Measurements from ENCODE around the gene MICAL1. TPM values are rescaled to one million over a fixed set of nuclear protein-coding genes. Genes with fewer than 3 reads are reported as not detected.

The MICAL1 gene
- total and polyA plus RNA-seq, 2 of the 8 experiments (the other 6 are each of a cell fraction or from before 2014, with no cell fraction given) = 42.5 to 55.4 TPM

DNA sequence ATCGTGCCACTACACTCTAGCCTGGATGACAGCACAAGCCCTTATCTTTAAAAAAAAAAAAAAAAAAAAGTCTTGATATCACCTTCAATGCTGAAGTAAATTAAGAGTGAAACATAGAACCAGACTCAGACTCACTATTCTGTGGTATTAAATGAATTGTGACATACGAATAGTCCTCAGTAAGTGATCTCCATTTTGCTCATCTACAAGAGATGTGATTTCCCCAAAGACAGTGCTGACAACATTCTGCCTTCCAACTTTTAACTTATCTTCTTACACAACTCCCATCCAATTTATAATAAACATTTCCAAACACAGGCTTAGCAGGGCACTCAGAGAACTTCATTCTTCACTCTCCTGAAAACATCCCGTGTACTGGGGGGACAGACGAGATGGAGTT, 19.4 kb upstream of the MICAL1 start:
- Histone ChIP-seq H2BK5ac (ENCODE audit: low read depth, low read length) (no peak overlapping the region), H3K9ac (replicated peaks in 1 of 4; ENCODE audit: extremely low read depth in 1 of 4, low read depth in 3 of 4, low read length in 3 of 4) (no peak overlapping the region), H3K4ac (replicated peaks; ENCODE audit: insufficient read length, low read depth, low read length) (no peak overlapping the region), H3K27ac (ENCODE audit: low read depth, low read length) (no peak overlapping the region), H2BK20ac (ENCODE audit: low read length) (no peak overlapping the region), H3K4me1 (replicated peaks in 1 of 4; ENCODE audit: control insufficient read depth in 3 of 4, insufficient read depth in 4 of 4, low read length in 3 of 4) (peaks cover 0 to 4% (median under 1%) of the 10 kb centered on the region in 4 experiments; a peak in 2 of 7 replicates), H3K9me3 (ENCODE audit: insufficient read depth in 2 of 2, low read depth in 1 of 2, low read length in 1 of 2) (no peaks in the 10 kb centered on the region), H3K27me3 (replicated peaks in 1 of 4; ENCODE audit: control insufficient read depth in 3 of 4, extremely low read depth in 1 of 4, insufficient read depth in 3 of 4, low read length in 3 of 4) (no peaks in the 10 kb centered on the region), H3K36me3 (ENCODE audit: control insufficient read depth in 2 of 4, insufficient read depth in 4 of 4, low read length in 3 of 4) (peaks cover 16 to 82% (median 57%) of the 10 kb centered on the region in 4 experiments), H3K4me3 (ENCODE audit: extremely low read depth in 1 of 4, insufficient read depth in 2 of 4, low read depth in 3 of 4, low read length in 4 of 4) (no peak overlapping the region), H3K79me1 (ENCODE audit: low read depth, low read length) (peaks cover 20% of the 10 kb centered on the region), H3K56ac (replicated peaks; ENCODE audit: insufficient read length, low read depth, low read length) (no peak overlapping the region), H3K23me2 (ENCODE audit: low read depth, low read length) (0 out of 2 replicates have a peak, but pooled peaks cover 3% of the 10 kb centered on the region), H2BK12ac (ENCODE audit: low read depth, low read length) (no peak overlapping the region), H2AFZ (ENCODE audit: low read length) (no peak overlapping the region), H3K79me2 (ENCODE audit: control insufficient read depth in 1 of 2, insufficient read depth in 2 of 2, low read length in 2 of 2) (peaks cover 1 to 56% of the 10 kb centered on the region in 2 experiments; a peak in 3 of 4 replicates), H2BK120ac (replicated peaks; ENCODE audit: low read depth, low read length) (no peak overlapping the region), H2BK15ac (ENCODE audit: low read length) (no peak overlapping the region), H3K4me2 (ENCODE audit: insufficient read depth in 1 of 2, low read depth in 2 of 2, low read length in 2 of 2) (no peak overlapping the region), H3K23ac (ENCODE audit: insufficient read length) (no peak overlapping the region), H4K5ac (ENCODE audit: insufficient read length, low read depth, low read length) (no peak overlapping the region), H3K14ac (ENCODE audit: insufficient read length) (no peak overlapping the region), H3K18ac (ENCODE audit: extremely low read depth, low read length) (no peak overlapping the region), H4K91ac (replicated peaks; ENCODE audit: insufficient read length, low read length) (no peak overlapping the region), H4K8ac (ENCODE audit: extremely low read depth, insufficient read depth, low read length) (no peak overlapping the region), H4K20me1 (replicated peaks in 1 of 2; ENCODE audit: control insufficient read depth in 1 of 2, insufficient read depth in 2 of 2, low read length in 2 of 2) (peaks cover 4 to 31% of the 10 kb centered on the region in 2 experiments), H2AK5ac (ENCODE audit: low read depth, low read length) (no peak overlapping the region)
- FAIRE-seq (no peak), DNase-seq (ENCODE audit: low read depth in 1 of 2, low spot score in 2 of 2) (no peak)
- POLR2A ChIA-PET (ENCODE audit: partially characterized antibody) = no interaction called here
- 92% methylated on average over 4 of the region's 4 CpGs; no CpG with 5 or more reads in 1 of the 2 experiments for WGBS, 2 experiments (ENCODE audit: extremely low coverage in 1 of 2, insufficient coverage in 1 of 2, insufficient read length in 1 of 2, insufficient replicate concordance in 2 of 2, low coverage in 1 of 2, low lambda C conversion rate in 2 of 2, missing lambda C conversion rate in 1 of 2)
- CTCF ChIA-PET (ENCODE audit: partially characterized antibody) = no interaction called here
- TF ChIP-seq GABPA (IDR thresholded peaks at IDR 0.05; ENCODE audit: borderline replicate concordance, insufficient read depth, low read length) (no peak), POLR2AphosphoS5 (IDR thresholded peaks at IDR 0.05; ENCODE audit: low read depth, low read length) (no peak), SIN3A (conservative IDR thresholded peaks at IDR 0.05 in 1 of 2, IDR thresholded peaks at IDR 0.05 in 1 of 2; ENCODE audit: low read depth in 1 of 2, low read length in 2 of 2) (no peak), KDM1A (IDR thresholded peaks at IDR 0.05; ENCODE audit: borderline replicate concordance, low read length) (no peak), HDAC6 (IDR thresholded peaks at IDR 0.05; ENCODE audit: low read depth, low read length) (no peak), EP300 (IDR thresholded peaks at IDR 0.05; ENCODE audit: borderline replicate concordance in 1 of 2, low read depth in 2 of 2, low read length in 2 of 2) (no peak), SAP30 (IDR thresholded peaks at IDR 0.05; ENCODE audit: insufficient read depth, insufficient replicate concordance, low read length) (no peak), GTF2F1 (IDR thresholded peaks at IDR 0.05; ENCODE audit: borderline replicate concordance, low read depth, low read length) (no peak), CREB1 (IDR thresholded peaks at IDR 0.05) (no peak), NRF1 (IDR thresholded peaks at IDR 0.05; ENCODE audit: low read depth, low read length) (no peak), SIX5 (IDR thresholded peaks at IDR 0.05; ENCODE audit: low read depth, low read length) (no peak), HDAC2 (IDR thresholded peaks at IDR 0.05; ENCODE audit: borderline replicate concordance in 1 of 2, low read depth in 2 of 2, low read length in 2 of 2) (no peak)
- TF ChIP-seq, protein P1, sequence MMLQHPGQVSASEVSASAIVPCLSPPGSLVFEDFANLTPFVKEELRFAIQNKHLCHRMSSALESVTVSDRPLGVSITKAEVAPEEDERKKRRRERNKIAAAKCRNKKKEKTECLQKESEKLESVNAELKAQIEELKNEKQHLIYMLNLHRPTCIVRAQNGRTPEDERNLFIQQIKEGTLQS (IDR thresholded peaks at IDR 0.05; ENCODE audit: insufficient read depth, low read depth, low read length) = no peak

All from H1 (cell line).